Activated CD4-positive, alpha-beta T cell treated with anti-CD3 and anti-CD28 coated beads, Interleukin-2, amount 50 U/mL, for 4 hours (primary cell): Measurements from ENCODE around the gene GLTPD2.

ENCODE experiments used
- DNase-seq, 2 experiments: peaks; one replicate each; pipeline ENCODE4 v3.0.0-alpha.2; 2020

GLTPD2 gene

GRCh38 chr17:4772235-4772613 is 16.5 kb upstream of the GLTPD2 start:
- no peak for DNase-seq

- DNase-seq: no peak
These were observed 10.6 kb upstream of the GLTPD2 start for GRCh38 chr17:4777969-4778760.

- DNase-seq: no peak
These were observed 8.3 kb upstream of the GLTPD2 start for GRCh38 chr17:4780325-4780955.

- DNase-seq: no peak
These were observed 6.1 kb upstream of the GLTPD2 start for GRCh38 chr17:4782652-4783051.

GRCh38 chr17:4785311-4786105 is 3.3 kb upstream of the GLTPD2 start:
- DNase-seq: no peak

- no peak for DNase-seq
These were observed 2.7 kb upstream of the GLTPD2 start, which contains the start of gene VMO1 for GRCh38 chr17:4786106-4786511. Gene VMO1, minus strand, starts transcription at chr17:4786364. Its CDS starts 12 bp downstream, at chr17:4786352.

- no peak for DNase-seq
These were observed 2.2 kb upstream of the GLTPD2 start for GRCh38 chr17:4786516-4786915.

- DNase-seq: no peak
These were observed 481 bp upstream of the GLTPD2 start for GRCh38 chr17:4788159-4788806.

- DNase-seq: no peak
These were observed 862 bp downstream of the GLTPD2 start for GRCh38 chr17:4789701-4789950.

- peak; percentile 68 to 73 for DNase-seq
These were observed 1.4 kb downstream of the GLTPD2 start for GRCh38 chr17:4789951-4790704.

- DNase-seq: no peak
These were observed 1.9 kb downstream of the GLTPD2 start for GRCh38 chr17:4790705-4791088.

- no peak for DNase-seq
These were observed 6.4 kb downstream of the GLTPD2 start for GRCh38 chr17:4795168-4795567.

GRCh38 chr17:4796552-4796920 is 7.8 kb downstream of the GLTPD2 start:
- no peak for DNase-seq

- no peak for DNase-seq
These were observed 11.9 kb downstream of the GLTPD2 start for GRCh38 chr17:4800462-4801196.

- DNase-seq: no peak
These were observed 13.5 kb downstream of the GLTPD2 start, which contains the start of gene C17orf114 for GRCh38 chr17:4802228-4802627. Gene C17orf114, minus strand, starts transcription at chr17:4802328.

- peak in 1 of 2 experiments; percentile 16 for DNase-seq
These were observed 17.7 kb downstream of the GLTPD2 start for GRCh38 chr17:4806456-4806776.

GRCh38 chr17:4806777-4807604 is 18.2 kb downstream of the GLTPD2 start, which contains the start of gene PLD2:
Gene PLD2, plus strand, starts transcription at chr17:4807152. Its CDS starts 621 bp downstream, at chr17:4807773.
- peak; percentile 77 to 80 for DNase-seq

GRCh38 chr17:4807605-4808377 is 19.0 kb downstream of the GLTPD2 start:
- no peak for DNase-seq

- no peak for DNase-seq
These were observed 19.6 kb downstream of the GLTPD2 start for GRCh38 chr17:4808378-4808767.

GRCh38 chr17:4810696-4811290 is 22.0 kb downstream of the GLTPD2 start:
- no peak for DNase-seq
